Placental pericyte (primary cell): ENCODE measurements around the gene POTEI. TPM values are rescaled to one million over a fixed set of nuclear protein-coding genes. Genes with fewer than 3 reads are reported as not detected.

Experiments used
- small RNA-seq: library from RNA; depleted of rRNA; stranded (forward); fragments of <200 nt; gene quantifications from one replicate; pipeline ENCODE3, GENCODE V24; 2012; ENCODE audit warnings: low replicate concordance
- total RNA-seq: library from RNA; depleted of rRNA; stranded (reverse); fragments of >200 nt; gene quantifications from 2 replicates; pipeline ENCODE4 v1.2.3, GENCODE V29; 2012

Gene POTEI
- total RNA-seq, result not detected in 2 replicates

GRCh38 chr2:130509228-130509627 is at the start of gene POTEI:
Gene POTEI (minus strand): TSS chr2:130509328. CDS start chr2:130509235, 93 bp downstream.

DNA sequence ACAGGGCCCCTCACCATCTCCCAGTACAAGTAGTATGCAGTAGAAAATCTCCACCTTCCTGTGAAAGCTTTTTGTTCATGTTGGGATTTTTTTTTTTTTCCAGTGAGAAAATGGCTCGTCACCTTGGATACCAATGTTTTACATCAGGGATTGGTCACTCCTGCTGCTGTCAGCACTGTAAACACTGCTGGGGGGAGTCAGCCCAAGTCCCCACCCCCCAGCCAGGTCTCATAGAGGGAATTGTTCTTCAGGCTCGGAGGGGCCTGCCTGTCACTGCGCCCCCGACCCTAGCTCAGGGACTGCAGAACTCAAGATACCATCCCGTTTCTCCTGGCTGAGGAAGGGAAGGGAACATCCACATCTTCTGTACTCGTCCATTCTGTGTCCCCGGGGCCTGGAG is 11.9 kb upstream of the POTEI start, which contains the start of gene CFC1B:
CFC1B (plus strand) TSS at position 231 of the 400 bp plus-strand sequence. CDS start 263 bp downstream, outside the sequence.

Small RNA genes lying within 50 kb of the gene (small RNA-seq; reads per million reads assigned to genes)
- gene RF00017, result not detected
- gene RNU6-473P, result not detected

Other genes starting within 250 kb of the POTEI start
- 108 and 121 TPM in 2 replicates for gene IMP4, start 166.4 kb downstream of the POTEI start, total RNA-seq
- gene PTPN18, start 153.3 kb downstream of the POTEI start, total RNA-seq, result 19.3 and 23.2 TPM in 2 replicates
- not detected in 2 replicates for gene CFC1B, start 11.9 kb upstream of the POTEI start, total RNA-seq
- not detected in 2 replicates for gene CFC1, start 90.2 kb upstream of the POTEI start, total RNA-seq
- not detected in 2 replicates for gene POTEJ, start 102.1 kb upstream of the POTEI start, total RNA-seq
- not detected in 2 replicates for gene GPR148, start 219.7 kb upstream of the POTEI start, total RNA-seq
- gene AMER3, start 246.2 kb upstream of the POTEI start, total RNA-seq, result not detected in 2 replicates